Endothelial cell of umbilical vein (primary cell): ENCODE results near the gene LARP1B.

ENCODE experiments used
- CTCF ChIP-seq, 2 donors: IDR thresholded peaks; 1 replicate in 1 of 2; 2 replicates in 1 of 2; pipeline ENCODE4 v1.5.1; 2011; ENCODE audit warnings: low read length in 2 of 2, mild to moderate bottlenecking in 2 of 2, moderate library complexity in 2 of 2, control low read depth in 1 of 2, inconsistent platforms in 1 of 2, low read depth in 1 of 2; ENCODE audit not compliant: insufficient read depth in 1 of 2; ENCODE audit errors: extremely low read depth in 1 of 2
- EZH2 ChIP-seq: IDR thresholded peaks from 2 replicates; pipeline ENCODE4 v1.6.1; 2012; ENCODE audit warnings: borderline replicate concordance, low read depth, mild to moderate bottlenecking, moderate library complexity, low read length, inconsistent platforms; ENCODE audit not compliant: severe bottlenecking
- MYC ChIP-seq: IDR thresholded peaks from one replicate; pipeline ENCODE4 v1.6.1; 2011; ENCODE audit warnings: mild to moderate bottlenecking, low read depth, low read length
- POLR2A ChIP-seq: IDR thresholded peaks from 2 replicates; pipeline ENCODE4 v1.6.1; 2012; ENCODE audit warnings: low read depth, mild to moderate bottlenecking, control low read depth, low read length
- POLR2AphosphoS5 ChIP-seq: IDR thresholded peaks from 2 replicates; pipeline ENCODE4 v1.6.1; 2012; ENCODE audit warnings: low read depth, mild to moderate bottlenecking, control low read depth, low read length, moderate library complexity; ENCODE audit not compliant: insufficient read depth
- TF ChIP-seq, protein P1 (sequence below): IDR thresholded peaks from 2 replicates; pipeline ENCODE4 v1.6.1; 2011; ENCODE audit not compliant: insufficient read depth, insufficient read length

DNA sequence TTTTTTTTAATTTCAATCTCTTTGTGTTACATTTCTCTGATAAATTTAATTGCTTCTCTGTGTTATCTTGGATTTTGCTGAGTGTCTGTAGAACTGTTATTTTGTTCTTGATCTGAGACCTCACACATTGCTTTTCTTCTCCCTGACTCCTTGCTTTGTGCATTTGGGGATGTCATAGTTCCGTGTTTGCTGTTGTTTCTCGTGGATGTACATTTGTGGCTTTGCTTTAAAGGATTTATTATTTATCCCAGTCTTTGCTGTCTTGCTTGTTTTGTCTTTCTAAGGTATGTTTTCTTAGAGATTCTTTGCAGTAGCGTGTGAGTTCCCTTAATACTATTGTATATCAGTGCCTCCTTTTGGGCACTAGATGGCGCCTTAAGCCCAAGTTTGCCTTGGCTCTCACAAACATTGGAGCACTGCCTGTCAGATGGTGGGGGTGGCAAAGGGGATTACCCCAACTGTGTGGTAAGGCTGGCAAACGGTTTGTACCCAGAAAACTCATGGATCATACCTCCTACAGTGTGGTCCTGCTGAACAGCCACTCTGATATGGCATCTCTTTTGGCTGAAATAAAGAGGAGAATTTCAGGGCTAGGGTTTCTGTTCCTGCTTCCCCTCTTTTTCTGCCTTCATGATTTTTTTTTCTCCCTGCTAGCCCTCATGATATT is 130.1 kb downstream of the LARP1B start:
- TF ChIP-seq POLR2AphosphoS5 (no peak), CTCF (IDR thresholded peaks at IDR 0.05; ENCODE audit: extremely low read depth in 1 of 2, insufficient read depth in 1 of 2, low read depth in 1 of 2, low read length in 2 of 2) (peak; percentile 71 to 75), EZH2 (no peak), MYC (no peak), POLR2A (no peak)
- TF ChIP-seq, protein P1, sequence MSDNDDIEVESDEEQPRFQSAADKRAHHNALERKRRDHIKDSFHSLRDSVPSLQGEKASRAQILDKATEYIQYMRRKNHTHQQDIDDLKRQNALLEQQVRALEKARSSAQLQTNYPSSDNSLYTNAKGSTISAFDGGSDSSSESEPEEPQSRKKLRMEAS: no peak
